ENCODE measurements around the gene C5.
A peak's percentile ranks its signal among the peaks of the same experiment; 100 is the strongest.
"Not testable (repeated sequence)": the region's sequence is repeated elsewhere in the genome, so short reads cannot be mapped to it uniquely, and the experiment has no call there.

The C5 gene

DNA sequence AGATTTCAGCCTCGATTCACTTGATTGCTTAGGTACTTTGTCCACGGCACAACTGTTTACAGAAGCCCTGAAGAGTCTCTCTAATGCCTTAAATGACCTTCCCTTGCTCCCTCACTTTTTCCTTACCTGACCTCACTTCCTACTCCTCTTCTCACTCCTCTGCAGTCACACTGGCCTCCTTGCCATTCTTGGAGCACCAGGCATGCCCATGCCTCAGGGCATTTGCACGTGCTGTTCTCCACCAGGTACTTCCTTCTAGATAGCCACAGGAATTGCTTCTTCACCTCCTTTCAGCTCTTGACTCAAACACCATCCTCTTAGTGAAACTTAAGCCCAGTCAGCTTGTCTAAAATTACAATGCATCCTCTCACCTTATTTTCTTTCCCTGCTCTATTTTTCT is 71.1 kb downstream of the C5 start:
- DNase-seq (ENCODE audit: low spot score), result no peak

DNA sequence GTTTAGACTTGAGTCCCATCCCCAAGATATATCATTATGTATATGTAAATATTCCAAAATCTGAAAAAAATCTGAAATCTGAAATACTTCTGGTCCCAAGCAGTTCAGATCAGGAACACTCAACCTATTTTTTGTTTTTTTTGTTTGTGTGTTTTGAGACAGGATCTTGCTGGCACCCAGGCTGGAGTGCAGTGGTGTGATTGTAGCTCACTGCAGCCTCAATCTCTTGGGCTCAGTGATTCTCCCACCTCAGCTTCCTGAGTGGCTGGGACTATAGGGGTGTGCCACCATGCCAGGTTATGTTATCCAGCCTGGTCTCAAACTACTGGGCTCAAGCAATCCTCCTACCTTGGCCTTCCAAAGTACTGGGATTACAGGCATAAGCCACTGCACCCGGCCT is 72.8 kb downstream of the C5 start:
- no peak for DNase-seq (ENCODE audit: low spot score)

DNA sequence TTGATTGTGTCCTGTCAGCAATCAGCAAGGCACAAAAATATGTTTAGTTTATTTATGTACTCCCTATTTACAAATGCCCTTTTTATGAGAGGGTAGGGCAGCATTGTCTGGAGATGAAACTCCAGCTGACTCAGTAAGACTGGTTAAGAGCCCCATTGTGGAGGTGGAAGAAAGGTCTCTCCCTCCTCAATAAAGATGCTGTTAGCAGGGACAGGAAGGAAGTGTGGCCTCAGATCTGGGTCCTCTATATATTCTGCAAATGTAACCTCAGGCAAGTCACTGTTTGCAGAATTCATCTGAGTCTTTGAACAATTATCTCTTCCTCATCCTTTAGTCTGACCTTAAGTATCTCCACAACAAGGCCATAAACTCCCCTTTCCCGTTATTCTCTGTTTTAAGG is 75.2 kb downstream of the C5 start:
- no peak for DNase-seq (ENCODE audit: low spot score)

GRCh38 chr9:120974181-120974580 is 75.9 kb downstream of the C5 start:
- no peak for DNase-seq (ENCODE audit: low spot score)

GRCh38 chr9:120971938-120972337 is 78.1 kb downstream of the C5 start:
- DNase-seq (ENCODE audit: low spot score), result no peak

- DNase-seq (ENCODE audit: low spot score), result not testable (repeated sequence)
These were observed 78.6 kb downstream of the C5 start for GRCh38 chr9:120971471-120971870.

DNA sequence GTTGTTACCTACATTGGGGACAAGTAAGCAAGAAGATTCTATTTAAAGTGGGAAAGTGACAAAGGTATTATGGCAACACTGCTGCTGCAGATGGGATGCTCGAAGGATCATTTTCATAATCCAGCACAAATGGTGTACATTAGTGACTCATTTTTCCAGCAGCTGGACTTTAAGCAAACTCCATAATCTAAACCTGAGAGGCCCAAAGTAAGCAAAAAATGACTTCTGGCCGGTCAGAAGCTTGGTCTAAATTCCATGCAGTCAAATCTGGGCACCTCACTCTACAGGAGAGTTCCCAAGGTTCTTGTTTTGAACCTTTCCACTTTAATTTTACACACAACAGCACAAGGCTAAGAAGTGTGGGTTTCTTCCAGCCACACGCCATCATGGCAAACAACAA is 79.8 kb downstream of the C5 start:
- DNase-seq (ENCODE audit: low spot score), result no peak

GRCh38 chr9:120966013-120966369 is 84.1 kb downstream of the C5 start:
- no peak for DNase-seq (ENCODE audit: low spot score)

GRCh38 chr9:120965344-120966012 is 84.6 kb downstream of the C5 start:
- DNase-seq (ENCODE audit: low spot score), result peak; percentile 62

DNA sequence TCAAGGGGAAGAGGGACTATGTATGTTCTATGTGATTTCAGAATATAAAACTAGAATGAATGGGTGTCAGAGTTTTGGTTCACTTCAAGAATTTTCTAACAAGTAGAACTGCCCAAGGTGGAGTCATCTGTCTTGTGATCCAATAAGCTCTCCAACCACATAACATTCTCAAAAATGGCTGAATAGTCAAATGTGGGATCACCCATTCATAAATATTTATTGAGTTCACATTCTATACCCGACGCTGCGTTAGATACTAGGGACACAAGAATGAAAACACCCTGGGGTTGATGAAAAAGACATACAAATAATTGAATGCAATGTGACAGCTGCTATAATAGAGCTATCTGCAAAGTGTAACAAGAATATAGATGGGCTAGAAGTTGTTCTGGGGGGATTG is 88.1 kb downstream of the C5 start:
- DNase-seq (ENCODE audit: low spot score), result no peak

- no peak for DNase-seq (ENCODE audit: low spot score)
These were observed 90.1 kb downstream of the C5 start for GRCh38 chr9:120960001-120960400.

GRCh38 chr9:120956862-120957261 is 93.2 kb downstream of the C5 start:
- no peak for DNase-seq (ENCODE audit: low spot score)

DNA sequence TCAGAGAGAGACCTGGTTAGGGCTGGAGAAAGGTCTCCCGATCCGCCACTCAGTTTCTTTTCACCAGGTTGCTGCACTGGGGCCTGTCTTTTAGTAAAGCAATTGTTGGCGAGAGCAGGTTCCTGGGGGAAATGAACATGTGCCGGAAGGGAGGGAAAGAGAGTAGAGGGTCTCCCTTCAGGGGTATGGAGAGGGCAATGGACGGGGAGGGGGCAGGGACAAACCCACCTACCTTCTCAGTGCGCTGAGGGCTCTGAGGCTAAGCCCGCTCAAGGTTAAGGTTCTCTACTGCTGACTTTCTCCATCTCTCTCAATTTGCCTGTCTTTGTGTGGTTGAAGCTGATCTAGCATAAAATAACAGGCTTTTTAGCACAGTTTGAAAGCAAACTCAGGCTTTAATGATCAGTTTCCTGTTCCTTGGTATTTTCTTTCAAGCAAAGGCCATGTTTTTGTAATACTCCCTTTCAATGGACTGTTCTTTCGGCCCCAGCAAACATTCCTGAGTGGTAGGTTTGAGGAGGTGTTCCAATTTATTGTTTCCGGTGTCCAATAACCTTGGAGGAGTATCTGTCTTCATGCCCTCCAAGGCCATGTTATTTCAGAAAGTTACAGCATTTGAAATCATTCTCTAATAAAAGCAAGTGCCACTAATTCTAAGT is 98.0 kb downstream of the C5 start:
- DNase-seq (ENCODE audit: low spot score), result no peak

- DNase-seq (ENCODE audit: low spot score), result no peak
These were observed 99.4 kb downstream of the C5 start for GRCh38 chr9:120950421-120951388.

- DNase-seq (ENCODE audit: low spot score), result no peak
These were observed 100.8 kb downstream of the C5 start for GRCh38 chr9:120949290-120949689.

GRCh38 chr9:120948824-120949223 is 101.3 kb downstream of the C5 start:
- no peak for DNase-seq (ENCODE audit: low spot score)

DNA sequence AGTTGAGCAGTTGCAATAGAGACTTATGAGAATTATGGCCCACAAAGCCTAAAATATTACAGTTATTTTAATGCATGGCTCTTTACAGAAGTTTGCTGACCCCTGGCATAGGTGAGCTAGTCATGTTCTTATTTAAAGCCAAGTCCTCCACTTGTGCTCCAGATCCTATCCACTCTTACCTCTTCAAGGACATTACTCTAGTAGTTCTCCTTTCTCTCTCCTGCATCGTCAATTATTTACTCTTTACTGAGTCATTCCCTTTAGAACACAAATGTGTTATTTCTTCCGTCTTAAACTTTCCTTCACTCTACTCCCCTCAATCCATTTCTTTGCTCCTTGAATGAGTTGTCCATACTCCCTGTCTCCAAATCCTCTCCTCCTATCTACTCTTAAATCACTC is 102.9 kb downstream of the C5 start:
- DNase-seq (ENCODE audit: low spot score), result no peak

- DNase-seq (ENCODE audit: low spot score), result no peak
These were observed 103.8 kb downstream of the C5 start for GRCh38 chr9:120946259-120946658.

DNA sequence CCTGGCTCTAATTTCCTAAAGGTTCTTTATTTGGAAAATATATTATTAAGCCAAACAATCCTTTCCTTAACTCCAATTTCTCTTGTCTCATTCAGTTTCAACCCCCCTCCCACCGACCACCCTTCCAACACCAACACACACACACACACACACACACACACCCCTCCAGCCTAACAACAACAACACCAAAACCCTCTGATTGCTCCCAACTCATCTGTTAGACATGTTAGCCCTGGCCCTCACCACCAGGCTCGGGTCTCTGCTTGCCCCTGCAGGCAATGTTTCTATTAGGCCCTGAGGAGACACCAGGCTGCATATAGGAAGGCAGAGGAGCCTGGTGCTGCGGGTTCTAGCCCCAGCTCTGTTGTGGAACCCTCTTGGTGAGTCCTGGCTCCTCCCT is 105.1 kb downstream of the C5 start:
- no peak for DNase-seq (ENCODE audit: low spot score)

DNA sequence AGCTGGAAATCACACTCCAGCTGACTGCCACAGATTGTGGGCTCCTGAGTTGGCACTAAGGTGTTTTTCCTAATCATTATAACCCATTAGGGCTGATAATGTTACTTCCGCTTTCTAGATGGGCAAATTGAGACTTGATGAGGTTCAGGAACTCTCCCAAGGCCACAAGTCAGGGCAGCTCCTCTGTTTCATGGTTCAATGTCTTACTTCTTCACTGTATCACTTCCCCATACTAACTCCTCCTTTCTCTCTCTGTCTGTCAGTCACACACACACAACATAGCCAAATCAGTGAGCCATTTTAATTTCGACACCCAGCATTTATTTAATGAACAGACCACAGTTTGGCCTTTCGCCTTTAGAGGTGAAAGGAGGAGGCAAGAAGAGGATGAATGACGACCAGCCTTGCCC is 105.6 kb downstream of the C5 start:
- DNase-seq (ENCODE audit: low spot score), result no peak

DNA sequence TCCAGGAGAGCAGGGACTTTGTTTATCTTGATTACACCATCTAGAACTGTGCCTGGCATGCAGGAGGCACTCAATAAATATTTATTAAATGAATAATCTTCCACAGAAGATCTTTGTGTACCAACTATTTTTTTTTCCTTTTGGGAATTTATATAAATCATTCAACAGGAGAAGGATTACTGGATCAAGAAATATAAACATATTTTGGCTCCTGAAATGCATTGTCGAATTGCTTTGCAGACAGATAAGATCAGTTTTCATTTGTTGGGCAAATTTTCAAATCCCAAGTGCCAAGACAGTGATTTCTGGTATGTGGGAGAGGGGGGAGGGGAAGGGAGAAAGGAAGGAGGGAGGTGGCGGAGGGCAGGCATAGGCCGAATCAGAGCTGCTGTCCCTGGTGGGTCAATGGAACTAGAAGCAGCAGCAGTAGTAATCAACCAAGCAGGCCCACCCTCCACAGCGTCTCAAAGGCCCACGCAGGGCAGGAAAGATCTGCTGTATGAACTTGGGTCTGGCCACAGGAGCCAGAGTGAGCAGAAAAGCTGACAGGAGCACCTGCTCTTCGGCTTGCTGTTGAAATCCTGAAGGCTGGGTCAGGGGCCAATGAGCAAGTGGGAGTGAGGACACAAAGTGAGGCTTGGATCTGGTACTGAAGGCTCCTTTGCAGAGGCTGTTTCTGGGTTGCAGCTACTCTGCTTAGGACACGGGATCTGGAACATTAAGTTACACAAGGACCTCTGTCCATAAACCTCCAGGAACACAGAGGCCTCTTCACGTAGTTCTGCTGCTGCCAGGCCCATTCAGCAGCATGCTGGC is 107.7 kb downstream of the C5 start:
- peak; percentile 36 for DNase-seq (ENCODE audit: low spot score)
